AG04449 (cell line): Measurements from ENCODE around the gene BCAS4.

Source experiments
- CTCF ChIA-PET: fragments of 350-600 bp; formaldehyde crosslinking; extraction: SDS; loops from one replicate; lab custom pipeline; 2021; ENCODE audit warnings: antibody characterized with exemption; lab: Yijun Ruan, JAX
- POLR2A ChIA-PET: fragments of 400-600, 350-600 bp; formaldehyde crosslinking; extraction: SDS; loops from one replicate; lab custom pipeline; 2020; ENCODE audit warnings: antibody characterized with exemption, inconsistent platforms; lab: Yijun Ruan, JAX
- DNase-seq: peaks from one replicate; pipeline ENCODE4 v3.0.0-alpha.2; 2010; ENCODE audit warnings: low read depth, low spot score
- H3K4me3 ChIP-seq: 2 replicates; pipeline ENCODE4 v1.5.1; 2011; ENCODE audit warnings: low read depth, mild to moderate bottlenecking, control low read depth, low read length
- TF ChIP-seq, protein P1 (sequence below): IDR thresholded peaks from one replicate; pipeline ENCODE4 v1.5.1; 2011; ENCODE audit warnings: mild to moderate bottlenecking, moderate library complexity, low read length, control low read depth, inconsistent platforms; ENCODE audit not compliant: insufficient read depth; ENCODE audit errors: missing control alignments

Gene BCAS4

DNA sequence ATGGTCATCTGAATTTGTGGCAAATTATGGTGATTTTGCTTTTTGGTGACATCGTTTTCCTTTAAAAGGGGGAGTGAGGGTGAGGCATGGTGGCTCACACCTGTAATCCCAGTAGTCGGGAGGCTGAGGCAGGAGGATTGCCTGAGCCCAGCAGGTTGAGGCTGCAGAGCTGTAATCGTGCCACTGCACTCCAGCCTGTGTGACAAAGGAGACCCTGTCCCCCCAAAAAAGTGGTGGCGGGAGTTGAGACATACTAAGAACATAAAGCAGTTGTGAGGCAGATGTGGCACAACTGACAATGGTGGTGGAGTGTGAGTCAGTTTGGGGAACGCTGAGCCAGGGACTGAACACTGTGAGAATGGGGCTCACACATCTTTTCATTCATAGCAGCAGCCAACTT is 90.9 kb downstream of the BCAS4 start:
- ChIA-PET POLR2A (no interaction called here), CTCF (interaction anchor here (1.7 kb wide), 1 partner anchor 91 kb away, joined by 6 read pairs; the partner anchor contains the start of gene BCAS4)
- TF ChIP-seq, protein P1, sequence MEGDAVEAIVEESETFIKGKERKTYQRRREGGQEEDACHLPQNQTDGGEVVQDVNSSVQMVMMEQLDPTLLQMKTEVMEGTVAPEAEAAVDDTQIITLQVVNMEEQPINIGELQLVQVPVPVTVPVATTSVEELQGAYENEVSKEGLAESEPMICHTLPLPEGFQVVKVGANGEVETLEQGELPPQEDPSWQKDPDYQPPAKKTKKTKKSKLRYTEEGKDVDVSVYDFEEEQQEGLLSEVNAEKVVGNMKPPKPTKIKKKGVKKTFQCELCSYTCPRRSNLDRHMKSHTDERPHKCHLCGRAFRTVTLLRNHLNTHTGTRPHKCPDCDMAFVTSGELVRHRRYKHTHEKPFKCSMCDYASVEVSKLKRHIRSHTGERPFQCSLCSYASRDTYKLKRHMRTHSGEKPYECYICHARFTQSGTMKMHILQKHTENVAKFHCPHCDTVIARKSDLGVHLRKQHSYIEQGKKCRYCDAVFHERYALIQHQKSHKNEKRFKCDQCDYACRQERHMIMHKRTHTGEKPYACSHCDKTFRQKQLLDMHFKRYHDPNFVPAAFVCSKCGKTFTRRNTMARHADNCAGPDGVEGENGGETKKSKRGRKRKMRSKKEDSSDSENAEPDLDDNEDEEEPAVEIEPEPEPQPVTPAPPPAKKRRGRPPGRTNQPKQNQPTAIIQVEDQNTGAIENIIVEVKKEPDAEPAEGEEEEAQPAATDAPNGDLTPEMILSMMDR: no peak
- DNase-seq: no peak
- H3K4me3 ChIP-seq: no peak overlapping the region

DNA sequence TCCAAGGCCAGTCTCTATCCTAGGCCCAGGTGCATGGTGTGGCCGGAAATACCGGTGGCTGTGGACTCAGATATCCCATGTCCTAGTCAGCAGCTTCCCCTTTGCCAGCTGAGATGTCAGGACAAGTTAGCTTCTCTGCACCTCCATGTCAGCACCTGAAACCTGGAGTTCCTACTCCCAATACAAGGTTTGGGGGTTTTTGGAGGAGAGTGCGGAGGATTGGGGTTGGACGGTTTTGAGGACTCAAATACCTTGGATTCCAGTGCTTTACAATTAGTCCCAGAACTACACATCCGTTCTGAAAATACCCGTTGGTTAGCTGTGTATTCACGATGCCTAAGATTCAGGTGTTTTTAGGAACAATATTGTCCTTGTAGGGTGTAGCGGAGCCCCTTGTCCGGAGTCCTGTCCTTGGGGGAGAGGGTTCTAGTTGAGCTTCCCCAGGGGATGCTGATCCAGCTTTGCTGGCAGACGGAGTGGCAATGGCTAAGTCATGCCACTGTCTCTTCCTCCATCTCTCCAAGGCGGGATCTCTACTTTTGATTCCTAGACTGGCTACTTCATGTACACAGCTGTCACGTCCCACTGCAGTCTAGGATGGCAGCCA is 91.4 kb downstream of the BCAS4 start:
- no peak overlapping the region for H3K4me3 ChIP-seq
- ChIA-PET CTCF (no interaction called here), POLR2A (no interaction called here)
- TF ChIP-seq, protein P1: no peak
- DNase-seq: no peak

DNA sequence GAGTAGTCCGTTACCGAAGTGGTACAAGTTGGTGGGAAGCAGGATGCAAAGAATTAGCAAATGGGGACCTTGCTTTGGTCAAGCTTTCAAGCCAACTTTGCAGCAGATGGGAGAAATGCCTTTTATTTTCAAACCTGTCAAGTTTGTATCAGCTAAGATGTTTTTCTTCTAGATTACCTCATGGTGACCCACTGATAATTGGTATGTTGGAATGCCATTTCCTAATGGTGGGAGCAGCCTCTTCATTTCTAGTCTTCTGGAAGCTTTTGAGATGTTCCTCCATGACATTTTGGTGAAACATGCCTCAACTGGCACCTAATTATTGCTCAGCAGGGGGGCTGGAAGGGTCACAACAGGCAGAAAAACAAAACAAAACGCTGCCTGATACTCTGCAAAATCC is 92.7 kb downstream of the BCAS4 start:
- TF ChIP-seq, protein P1: no peak
- POLR2A ChIA-PET: no interaction called here
- DNase-seq: no peak
- no peak overlapping the region for H3K4me3 ChIP-seq
- CTCF ChIA-PET: interaction anchor here (1.9 kb wide), 1 partner anchor 97 kb away, joined by 5 read pairs; no protein-coding TSS in a partner anchor

DNA sequence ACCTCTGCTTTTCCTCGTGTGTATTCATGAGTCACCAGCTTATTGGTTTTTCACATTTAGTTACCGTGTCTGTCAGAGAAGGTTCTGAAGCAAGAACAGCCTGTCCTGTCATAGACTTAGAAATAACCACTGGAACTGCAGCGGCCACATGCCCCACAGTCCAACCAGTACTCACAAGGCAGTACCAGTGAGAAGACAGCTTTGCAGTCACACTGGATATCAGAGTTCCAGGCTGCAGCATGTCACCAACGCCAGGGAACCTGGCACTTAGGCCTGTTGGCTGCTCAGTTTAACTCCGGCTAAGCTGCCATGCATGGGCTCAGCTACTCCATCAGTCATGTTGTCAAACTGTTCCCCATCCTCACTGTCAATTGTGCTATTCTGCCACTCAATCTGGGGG is 96.3 kb downstream of the BCAS4 start:
- ChIA-PET CTCF (interaction anchor here (1.4 to 2.6 kb wide), 4 partner anchors 9 to 100 kb away, joined by 3 to 12 read pairs (median 6); partner anchors contain the start of gene BCAS4), POLR2A (interaction anchor here (0.7 kb wide), 1 partner anchor 40 kb away, joined by 3 read pairs; the partner anchor contains the start of gene ADNP)
- no peak overlapping the region for H3K4me3 ChIP-seq
- DNase-seq: no peak
- TF ChIP-seq, protein P1: no peak

DNA sequence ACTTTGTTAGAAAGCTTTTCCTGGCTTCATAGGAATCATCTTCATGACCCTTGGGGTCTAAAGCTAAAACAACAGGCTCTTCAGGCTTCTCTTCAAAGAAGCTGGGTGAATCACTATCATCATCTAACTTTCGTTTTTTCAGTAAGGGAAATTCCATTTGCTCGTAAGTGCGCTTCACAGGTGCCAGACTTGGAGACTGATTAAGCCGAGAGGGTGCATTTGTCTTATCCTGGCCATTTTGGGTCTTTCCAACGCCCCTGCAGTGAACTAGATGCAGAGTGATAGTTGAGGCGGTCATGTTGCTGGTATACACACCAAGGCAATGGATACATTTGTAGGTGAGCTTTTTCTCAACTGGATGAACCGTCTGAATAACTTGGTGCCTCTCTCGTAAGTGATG is 97.5 kb downstream of the BCAS4 start:
- no peak overlapping the region for H3K4me3 ChIP-seq
- DNase-seq: no peak
- TF ChIP-seq, protein P1: no peak
- ChIA-PET POLR2A (no interaction called here), CTCF (interaction anchor here (0.7 to 2.6 kb wide), 3 partner anchors 27 to 98 kb away, joined by 3 to 12 read pairs (median 7); partner anchors contain the start of gene BCAS4)

DNA sequence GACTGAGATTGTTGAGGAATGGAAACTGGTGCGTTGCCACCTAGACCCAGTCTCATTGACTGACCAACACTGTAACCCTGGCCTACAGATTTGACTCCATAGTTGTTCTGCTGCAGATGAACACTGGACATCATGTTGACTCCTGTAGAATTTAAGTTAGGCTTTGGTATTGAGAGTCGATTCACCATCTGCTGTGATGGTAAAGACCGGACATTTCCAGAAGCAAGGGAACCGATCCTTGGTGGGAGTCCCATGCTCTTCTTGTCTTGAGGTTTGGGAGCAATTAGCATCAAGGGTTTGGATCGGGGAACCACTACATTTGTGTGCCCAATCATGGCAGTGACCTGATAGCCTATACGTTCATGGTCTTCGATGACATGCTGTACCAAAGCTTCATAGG is 98.8 kb downstream of the BCAS4 start:
- DNase-seq: no peak
- ChIA-PET CTCF (no interaction called here), POLR2A (no interaction called here)
- no peak overlapping the region for H3K4me3 ChIP-seq
- TF ChIP-seq, protein P1: no peak
